ENCODE results near the gene PRMT6.

DNA sequence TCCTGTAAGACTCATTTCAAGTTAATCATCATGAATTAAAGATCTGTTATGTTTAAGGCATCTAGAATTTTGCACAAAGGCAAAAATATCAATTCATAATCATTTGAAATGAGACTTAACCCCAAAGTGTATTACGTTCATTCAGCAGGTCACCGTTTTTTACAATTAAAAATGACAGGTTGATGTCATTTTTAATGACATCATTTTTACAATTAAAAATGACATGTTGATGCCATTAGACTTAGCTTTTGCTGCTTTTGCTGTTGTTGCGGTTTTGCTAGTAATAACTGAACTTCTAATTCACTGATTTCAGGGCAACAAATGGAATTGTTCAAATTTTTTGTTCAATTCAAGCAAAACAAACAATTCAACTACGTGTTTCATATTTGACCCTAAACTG is 17.0 kb downstream of the PRMT6 start:
- TF ChIP-seq GATA2 (IDR thresholded peaks at IDR 0.05; ENCODE audit: low read depth, low read length) = no peak
- no peak for TF ChIP-seq GATA3 (IDR thresholded peaks at IDR 0.05; ENCODE audit: low read depth, low read length)

Data from SH-SY5Y (cell line).